HG03196 (cell line): ENCODE measurements around the gene PRPF6.

Experiments
- ATAC-seq: cut with Tn5 transposase; IDR thresholded peaks from one replicate; pipeline ENCODE4 v1.9.1; 2021; ENCODE audit not compliant: unreplicated experiment

Gene PRPF6

GRCh38 chr20:63945031-63945658, 35.8 kb upstream of the PRPF6 start:
- no peak for ATAC-seq

GRCh38 chr20:63945921-63946920, 34.7 kb upstream of the PRPF6 start:
- ATAC-seq = no peak

- ATAC-seq = no peak
These were observed 33.8 kb upstream of the PRPF6 start for GRCh38 chr20:63946986-63947637.

- no peak for ATAC-seq
These were observed 33.1 kb upstream of the PRPF6 start for GRCh38 chr20:63947638-63948456.

- no peak for ATAC-seq
These were observed 30.1 kb upstream of the PRPF6 start for GRCh38 chr20:63950701-63951397.

- ATAC-seq = no peak
These were observed 29.3 kb upstream of the PRPF6 start for GRCh38 chr20:63951398-63952209.

- ATAC-seq = no peak
These were observed 28.8 kb upstream of the PRPF6 start for GRCh38 chr20:63952210-63952535.

GRCh38 chr20:63952769-63953168, 28.2 kb upstream of the PRPF6 start:
- no peak for ATAC-seq

- ATAC-seq = no peak
These were observed 27.0 kb upstream of the PRPF6 start for GRCh38 chr20:63953764-63954429.

- peak; percentile 33 for ATAC-seq
These were observed 25.6 kb upstream of the PRPF6 start for GRCh38 chr20:63955281-63955826.

- peak; percentile 48 for ATAC-seq
These were observed 24.9 kb upstream of the PRPF6 start, which contains the start of gene UCKL1 for GRCh38 chr20:63955827-63956663. Gene UCKL1 (minus strand): TSS chr20:63956416. CDS start chr20:63956372, 44 bp downstream.

GRCh38 chr20:63956664-63957003, 24.3 kb upstream of the PRPF6 start:
- ATAC-seq = peak; percentile 1

GRCh38 chr20:63957004-63957689, 23.8 kb upstream of the PRPF6 start:
- ATAC-seq = no peak

GRCh38 chr20:63957690-63958441, 23.1 kb upstream of the PRPF6 start:
- no peak for ATAC-seq

- no peak for ATAC-seq
These were observed 22.5 kb upstream of the PRPF6 start for GRCh38 chr20:63958471-63958870.

- ATAC-seq = no peak
These were observed 21.8 kb upstream of the PRPF6 start for GRCh38 chr20:63958964-63959698.
